CD14-positive monocyte (primary cell): ENCODE results near the gene SLC35F1. TPM values are rescaled to one million over a fixed set of nuclear protein-coding genes. Genes with fewer than 3 reads are reported as not detected.
A peak's percentile ranks its signal among the peaks of the same experiment; 100 is the strongest.
"Not testable (repeated sequence)": the region's sequence is repeated elsewhere in the genome, so short reads cannot be mapped to it uniquely, and the experiment has no call there.

ENCODE experiments used
- DNase-seq, 3 donors: peaks; one replicate each; pipeline ENCODE4 v3.0.0-alpha.2; 2011 to 2022
- H2AFZ ChIP-seq: 2 replicates; pipeline ENCODE4 v1.6.0; 2012; ENCODE audit warnings: mild to moderate bottlenecking, low read depth, low read length, inconsistent platforms; ENCODE audit not compliant: insufficient read depth, poor library complexity, severe bottlenecking
- H3K27ac ChIP-seq, 2 donors: 1 replicate in 1 of 2; 2 replicates in 1 of 2; pipeline ENCODE4 v1.5.1; 2012 to 2013; ENCODE audit warnings: low read length in 2 of 2, control low read depth in 1 of 2, inconsistent platforms in 1 of 2, low read depth in 1 of 2, mild to moderate bottlenecking in 1 of 2
- H3K27me3 ChIP-seq, 2 donors: one replicate each; pipeline versions ENCODE4 v1.6.0 to v1.6.1; 2011 to 2013; ENCODE audit warnings: low read length in 2 of 2; ENCODE audit not compliant: control insufficient read depth in 2 of 2, insufficient read depth in 2 of 2
- H3K36me3 ChIP-seq, 2 donors: replicated peaks in 1 of 2; 1 replicate in 1 of 2; 2 replicates in 1 of 2; pipeline versions ENCODE4 v1.5.1 to v1.6.1; 2012 to 2013; ENCODE audit warnings: low read length in 2 of 2, control low read depth in 1 of 2, inconsistent platforms in 1 of 2, mild to moderate bottlenecking in 1 of 2; ENCODE audit not compliant: insufficient read depth in 2 of 2, control insufficient read depth in 1 of 2
- H3K4me1 ChIP-seq, 2 donors: 1 replicate in 1 of 2; 2 replicates in 1 of 2; pipeline versions ENCODE4 v1.5.1 to v1.6.1; 2012 to 2013; ENCODE audit warnings: low read length in 2 of 2, control low read depth in 1 of 2, inconsistent platforms in 1 of 2, mild to moderate bottlenecking in 1 of 2, moderate library complexity in 1 of 2; ENCODE audit not compliant: insufficient read depth in 2 of 2, control insufficient read depth in 1 of 2
- H3K4me2 ChIP-seq: replicated peaks from 2 replicates; pipeline ENCODE3; 2012; ENCODE audit warnings: low read length, moderate library complexity, mild to moderate bottlenecking; ENCODE audit not compliant: poor library complexity, severe bottlenecking; ENCODE audit errors: extremely low read depth
- H3K4me3 ChIP-seq, 3 experiments: fragments of 200-600 bp in 1 of 3; sonication (generic) in 1 of 3; replicated peaks in 1 of 3; 1 replicate in 2 of 3; 2 replicates in 1 of 3; pipeline ENCODE4 v1.5.1; 2011 to 2013; ENCODE audit warnings: low read length in 3 of 3, mild to moderate bottlenecking in 3 of 3, control low read depth in 2 of 3, low read depth in 2 of 3, inconsistent platforms in 1 of 3, moderate library complexity in 1 of 3
- H3K79me2 ChIP-seq: 2 replicates; pipeline ENCODE4 v1.6.0; 2012; ENCODE audit warnings: mild to moderate bottlenecking, control low read depth, inconsistent platforms, low read length, moderate library complexity; ENCODE audit not compliant: insufficient read depth
- H3K9ac ChIP-seq: 2 replicates; pipeline ENCODE4 v1.6.0; 2017; ENCODE audit warnings: low read length, mild to moderate bottlenecking; ENCODE audit not compliant: insufficient read depth, poor library complexity, severe bottlenecking
- H3K9me3 ChIP-seq, 2 donors: replicated peaks in 1 of 2; 1 replicate in 1 of 2; 2 replicates in 1 of 2; pipeline versions ENCODE4 v1.5.1 to v1.6.1; 2012 to 2013; ENCODE audit warnings: low read length in 2 of 2, control low read depth in 1 of 2; ENCODE audit not compliant: control insufficient read depth in 1 of 2, insufficient read depth in 1 of 2
- H4K20me1 ChIP-seq: 2 replicates; pipeline ENCODE4 v1.6.0; 2012; ENCODE audit warnings: mild to moderate bottlenecking, low read length, control low read depth, moderate library complexity; ENCODE audit not compliant: insufficient read depth
- H3K27ac Mint-ChIP-seq, 7 donors: one replicate each; pipeline ENCODE4 v1.8.0; 2020; ENCODE audit warnings: mild to moderate bottlenecking in 7 of 7, mixed read lengths in 7 of 7, moderate library complexity in 6 of 7, inconsistent platforms in 2 of 7
- H3K27me3 Mint-ChIP-seq, 3 donors: one replicate each; pipeline ENCODE4 v1.8.0; 2021 to 2022; ENCODE audit warnings: low read depth in 3 of 3, mild to moderate bottlenecking in 3 of 3, mixed read lengths in 3 of 3, moderate library complexity in 3 of 3, inconsistent platforms in 1 of 3
- H3K36me3 Mint-ChIP-seq, 2 donors: one replicate each; pipeline ENCODE4 v1.8.0; 2020; ENCODE audit warnings: mixed read lengths in 2 of 2, inconsistent platforms in 1 of 2, mild to moderate bottlenecking in 1 of 2
- H3K4me1 Mint-ChIP-seq: one replicate; pipeline ENCODE4 v1.8.0; 2020; ENCODE audit warnings: mild to moderate bottlenecking, mixed read lengths
- H3K4me3 Mint-ChIP-seq, 2 donors: one replicate each; pipeline ENCODE4 v1.8.0; 2020; ENCODE audit warnings: mild to moderate bottlenecking in 2 of 2, mixed read lengths in 2 of 2, moderate library complexity in 1 of 2
- H3K9me3 Mint-ChIP-seq, 7 donors: one replicate each; pipeline ENCODE4 v1.8.0; 2020 to 2022; ENCODE audit warnings: mixed read lengths in 7 of 7, mild to moderate bottlenecking in 6 of 7, moderate library complexity in 6 of 7, inconsistent platforms in 2 of 7
- WGBS: methylation state at CpG from one replicate; pipeline ENCODE4 v1.1.5; 2013; ENCODE audit warnings: missing lambda C conversion rate; ENCODE audit not compliant: insufficient coverage; 5-methylcytosine and 5-hydroxymethylcytosine counted together
- intact Hi-C, 2 donors: fragments of 100-400 bp; cut with micrococcal nuclease; formaldehyde crosslinking; loops; one replicate each; pipeline versions ENCODE4 v1.15.0 to v1.15.1; 2023
- polyA minus RNA-seq: library from RNA; depleted of rRNA, polyadenylated mRNA; stranded (reverse); fragments of >200 nt; gene quantifications from 2 replicates; pipeline ENCODE4 v1.2.3, GENCODE V29; 2012
- polyA plus RNA-seq, 3 donors: library from polyadenylated mRNA; depleted of rRNA in 1 of 3; unstranded in 2 of 3; stranded (reverse) in 1 of 3; fragments of 300-500 nt in 2 of 3; fragments of >200 nt in 1 of 3; fragmentation: Illumina TruSeq in 2 of 3; gene quantifications; 1 replicate in 2 of 3; 2 replicates in 1 of 3; pipeline ENCODE4 v1.2.3, GENCODE V29; 2012 to 2021
- total RNA-seq, 12 experiments: library from RNA in 1 of 12; stranded (reverse) in 1 of 12; fragments of 120-200 nt in 1 of 12; gene quantifications; one replicate each; pipeline ENCODE4 v1.2.4 and lab custom pipeline; 2013 to 2026; ENCODE audit warnings: mixed read lengths in 6 of 12, inconsistent platforms in 1 of 12
- TF ChIP-seq, protein P1 (sequence below): fragments of 200-600 bp; IDR thresholded peaks from one replicate; pipeline ENCODE4 v1.8.0; 2022; ENCODE audit warnings: antibody characterized with exemption, mild to moderate bottlenecking

The SLC35F1 gene
- 0.02 TPM for total RNA-seq (2013)
- not detected for polyA plus RNA-seq
- polyA minus RNA-seq = not detected in 2 replicates
- 0 to 4.3 (median 0.03) reads per million in 11 experiments for total RNA-seq (lab: John Stamatoyannopoulos, UW)

GRCh38 chr6:117906958-117907600 is at the start of gene SLC35F1:
Gene SLC35F1 (plus strand): TSS chr6:117907264.
- Histone ChIP-seq H2AFZ (no peak within 1 kb of the TSS), H3K36me3 (no peaks in the 10 kb centered on the region), H3K9me3 (peaks cover 4 to 21% of the 10 kb centered on the region in 2 donors), H3K4me1 (peaks cover 0 to 10% of the 10 kb centered on the region in 2 donors), H3K4me3 (peak within 1 kb of the TSS in 1 of 3 experiments; percentile 34), H3K79me2 (no peaks in the 10 kb centered on the region), H3K4me2 (peak within 1 kb of the TSS; percentile 54), H3K27me3 (peaks cover 54 to 61% of the 10 kb centered on the region in 2 donors), H3K27ac (no peak within 1 kb of the TSS), H4K20me1 (no peaks in the 10 kb centered on the region), H3K9ac (no peak within 1 kb of the TSS)
- H3K27ac Mint-ChIP-seq = no peak within 1 kb of the TSS
- H3K36me3 Mint-ChIP-seq = no peaks in the 10 kb centered on the region
- H3K9me3 Mint-ChIP-seq = peaks cover 0 to 15% (median 8%) of the 10 kb centered on the region in 7 donors
- TF ChIP-seq, protein P1, sequence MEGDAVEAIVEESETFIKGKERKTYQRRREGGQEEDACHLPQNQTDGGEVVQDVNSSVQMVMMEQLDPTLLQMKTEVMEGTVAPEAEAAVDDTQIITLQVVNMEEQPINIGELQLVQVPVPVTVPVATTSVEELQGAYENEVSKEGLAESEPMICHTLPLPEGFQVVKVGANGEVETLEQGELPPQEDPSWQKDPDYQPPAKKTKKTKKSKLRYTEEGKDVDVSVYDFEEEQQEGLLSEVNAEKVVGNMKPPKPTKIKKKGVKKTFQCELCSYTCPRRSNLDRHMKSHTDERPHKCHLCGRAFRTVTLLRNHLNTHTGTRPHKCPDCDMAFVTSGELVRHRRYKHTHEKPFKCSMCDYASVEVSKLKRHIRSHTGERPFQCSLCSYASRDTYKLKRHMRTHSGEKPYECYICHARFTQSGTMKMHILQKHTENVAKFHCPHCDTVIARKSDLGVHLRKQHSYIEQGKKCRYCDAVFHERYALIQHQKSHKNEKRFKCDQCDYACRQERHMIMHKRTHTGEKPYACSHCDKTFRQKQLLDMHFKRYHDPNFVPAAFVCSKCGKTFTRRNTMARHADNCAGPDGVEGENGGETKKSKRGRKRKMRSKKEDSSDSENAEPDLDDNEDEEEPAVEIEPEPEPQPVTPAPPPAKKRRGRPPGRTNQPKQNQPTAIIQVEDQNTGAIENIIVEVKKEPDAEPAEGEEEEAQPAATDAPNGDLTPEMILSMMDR = no peak
- DNase-seq = no peak
- intact Hi-C loops = no loop called here
- H3K4me1 Mint-ChIP-seq = peaks cover 4% of the 10 kb centered on the region
- under 1% methylated on average over 81 of the region's 82 CpGs for WGBS
- H3K27me3 Mint-ChIP-seq = peaks cover 49 to 70% (median 55%) of the 10 kb centered on the region in 3 donors
- peak within 1 kb of the TSS; percentile 51 to 79 for H3K4me3 Mint-ChIP-seq

GRCh38 chr6:117858601-117859000 is 48.5 kb upstream of the SLC35F1 start:
- 83% methylated on average over 1 of the region's 2 CpGs for WGBS
- not testable (repeated sequence) for H3K4me2 ChIP-seq

More at GRCh38 chr6:117858601-117859000, 48.5 kb upstream of the SLC35F1 start:
- H3K27ac ChIP-seq, H3K36me3 ChIP-seq, H3K27me3 Mint-ChIP-seq, H3K27me3 ChIP-seq, H3K9me3 ChIP-seq, H3K4me3 ChIP-seq, H3K36me3 Mint-ChIP-seq, H3K4me3 Mint-ChIP-seq, H3K27ac Mint-ChIP-seq, H3K4me1 ChIP-seq, intact Hi-C loops, H3K9ac ChIP-seq, H3K79me2 ChIP-seq, H2AFZ ChIP-seq, DNase-seq, H3K4me1 Mint-ChIP-seq, H4K20me1 ChIP-seq: not testable (repeated sequence)
- peaks cover 0 to 20% (median 7%) of the 10 kb centered on the region in 7 donors for H3K9me3 Mint-ChIP-seq
